ENCODE results near the gene RNU5D-1.

The RNU5D-1 gene

DNA sequence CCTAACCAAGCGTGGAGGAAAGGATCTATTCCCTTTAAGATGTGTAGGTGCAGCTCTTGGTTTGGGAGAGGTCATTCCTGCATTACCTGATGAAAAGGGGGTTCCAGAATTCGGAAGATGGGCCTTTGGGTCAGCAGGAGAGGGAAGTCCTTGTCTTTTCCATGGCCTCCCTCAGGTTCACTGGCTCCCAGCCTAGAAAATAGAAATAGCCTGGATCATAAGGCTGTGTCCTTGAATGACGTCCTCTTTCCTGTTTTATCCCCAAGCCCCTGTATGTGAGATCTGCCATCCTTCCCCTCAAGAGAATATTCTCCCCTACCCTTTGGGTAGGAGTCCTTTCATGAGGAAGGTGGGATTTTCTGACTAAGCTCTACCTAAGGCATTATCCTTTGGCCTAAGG lies 29.9 kb upstream of the RNU5D-1 start:
- Histone ChIP-seq H3K4me2 (no peak overlapping the region), H2AFZ (ENCODE audit: low read depth) (no peak overlapping the region), H3K27ac (no peak overlapping the region), H3K79me2 (ENCODE audit: insufficient read depth, low read depth) (no peaks in the 10 kb centered on the region), H3K4me3 (IDR thresholded peaks at IDR 0.05; ENCODE audit: insufficient read depth, low read depth, low read length) (no peak overlapping the region), H3K4me1 (ENCODE audit: low read depth, poor library complexity, severe bottlenecking) (peaks cover 14% of the 10 kb centered on the region), H3K9ac (no peak overlapping the region), H3K36me3 (ENCODE audit: insufficient read depth) (peaks cover 8% of the 10 kb centered on the region; the same call in 1 of the 2 replicates), H4K20me1 (ENCODE audit: insufficient read depth) (no peaks in the 10 kb centered on the region), H3K27me3 (ENCODE audit: insufficient read depth, low read depth) (no peaks in the 10 kb centered on the region)
- TF ChIP-seq, protein P1, sequence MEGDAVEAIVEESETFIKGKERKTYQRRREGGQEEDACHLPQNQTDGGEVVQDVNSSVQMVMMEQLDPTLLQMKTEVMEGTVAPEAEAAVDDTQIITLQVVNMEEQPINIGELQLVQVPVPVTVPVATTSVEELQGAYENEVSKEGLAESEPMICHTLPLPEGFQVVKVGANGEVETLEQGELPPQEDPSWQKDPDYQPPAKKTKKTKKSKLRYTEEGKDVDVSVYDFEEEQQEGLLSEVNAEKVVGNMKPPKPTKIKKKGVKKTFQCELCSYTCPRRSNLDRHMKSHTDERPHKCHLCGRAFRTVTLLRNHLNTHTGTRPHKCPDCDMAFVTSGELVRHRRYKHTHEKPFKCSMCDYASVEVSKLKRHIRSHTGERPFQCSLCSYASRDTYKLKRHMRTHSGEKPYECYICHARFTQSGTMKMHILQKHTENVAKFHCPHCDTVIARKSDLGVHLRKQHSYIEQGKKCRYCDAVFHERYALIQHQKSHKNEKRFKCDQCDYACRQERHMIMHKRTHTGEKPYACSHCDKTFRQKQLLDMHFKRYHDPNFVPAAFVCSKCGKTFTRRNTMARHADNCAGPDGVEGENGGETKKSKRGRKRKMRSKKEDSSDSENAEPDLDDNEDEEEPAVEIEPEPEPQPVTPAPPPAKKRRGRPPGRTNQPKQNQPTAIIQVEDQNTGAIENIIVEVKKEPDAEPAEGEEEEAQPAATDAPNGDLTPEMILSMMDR (conservative IDR thresholded peaks at IDR 0.05; ENCODE audit: low read depth, low read length), result no peak

DNA sequence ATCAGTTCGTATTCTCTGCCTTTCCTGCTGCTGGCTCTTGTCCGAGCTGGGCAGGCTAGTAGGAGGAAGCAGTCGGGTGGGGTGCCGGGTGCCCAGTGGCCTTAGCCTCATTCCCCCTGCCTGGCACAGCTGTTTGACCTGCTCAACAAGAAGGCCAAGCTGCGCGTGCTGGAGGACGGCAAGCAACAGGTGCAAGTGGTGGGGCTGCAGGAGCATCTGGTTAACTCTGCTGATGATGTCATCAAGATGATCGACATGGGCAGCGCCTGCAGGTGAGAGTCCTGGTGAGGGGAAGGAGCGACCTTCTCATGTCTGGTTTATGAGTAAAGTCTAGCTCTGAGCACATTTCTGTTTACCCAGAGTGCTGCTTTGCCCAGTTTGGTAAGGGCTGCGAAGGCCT lies 28.1 kb upstream of the RNU5D-1 start:
- peaks cover 14% of the 10 kb centered on the region for H3K4me1 ChIP-seq (ENCODE audit: low read depth, poor library complexity, severe bottlenecking)
- H4K20me1 ChIP-seq (ENCODE audit: insufficient read depth), result no peaks in the 10 kb centered on the region
- no peaks in the 10 kb centered on the region for H3K79me2 ChIP-seq (ENCODE audit: insufficient read depth, low read depth)
- peaks cover 11% of the 10 kb centered on the region; the same call in 1 of the 2 replicates for H3K36me3 ChIP-seq (ENCODE audit: insufficient read depth)
- no peak overlapping the region for H3K9ac ChIP-seq
- TF ChIP-seq, protein P1 (conservative IDR thresholded peaks at IDR 0.05; ENCODE audit: low read depth, low read length), result no peak
- no peaks in the 10 kb centered on the region for H3K27me3 ChIP-seq (ENCODE audit: insufficient read depth, low read depth)
- no peak overlapping the region for H3K4me2 ChIP-seq
- H3K4me3 ChIP-seq (IDR thresholded peaks at IDR 0.05; ENCODE audit: insufficient read depth, low read depth, low read length), result no peak overlapping the region
- no peak overlapping the region for H3K27ac ChIP-seq
- no peak overlapping the region for H2AFZ ChIP-seq (ENCODE audit: low read depth)

DNA sequence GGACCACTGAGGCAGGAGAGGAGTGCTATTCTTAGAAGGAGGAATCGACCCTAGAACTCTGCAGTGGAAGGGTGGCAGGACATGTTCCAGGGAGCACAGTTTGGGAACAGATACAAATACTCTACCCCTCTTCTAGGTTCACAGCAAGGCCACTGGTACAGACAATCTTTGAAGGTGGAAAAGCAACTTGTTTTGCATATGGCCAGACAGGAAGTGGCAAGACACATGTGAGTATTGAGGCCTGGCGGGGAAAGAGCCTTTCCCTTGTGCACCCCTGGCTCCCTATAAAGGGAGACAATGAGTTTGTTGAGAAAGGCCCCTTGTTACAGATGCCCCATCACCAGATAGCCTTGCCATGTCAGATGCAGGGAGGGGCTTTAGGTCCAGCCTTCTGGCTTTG lies 26.4 kb upstream of the RNU5D-1 start:
- no peak overlapping the region for H3K9ac ChIP-seq
- H3K27me3 ChIP-seq (ENCODE audit: insufficient read depth, low read depth), result no peaks in the 10 kb centered on the region
- TF ChIP-seq, protein P1 (conservative IDR thresholded peaks at IDR 0.05; ENCODE audit: low read depth, low read length), result no peak
- H3K4me2 ChIP-seq, result no peak overlapping the region
- H3K27ac ChIP-seq, result no peak overlapping the region; the same call in 1 of the 2 replicates
- H3K79me2 ChIP-seq (ENCODE audit: insufficient read depth, low read depth), result no peaks in the 10 kb centered on the region
- H2AFZ ChIP-seq (ENCODE audit: low read depth), result no peak overlapping the region
- no peak overlapping the region for H3K4me3 ChIP-seq (IDR thresholded peaks at IDR 0.05; ENCODE audit: insufficient read depth, low read depth, low read length)
- peaks cover 11% of the 10 kb centered on the region; the same call in 1 of the 2 replicates for H3K36me3 ChIP-seq (ENCODE audit: insufficient read depth)
- H4K20me1 ChIP-seq (ENCODE audit: insufficient read depth), result no peaks in the 10 kb centered on the region
- H3K4me1 ChIP-seq (ENCODE audit: low read depth, poor library complexity, severe bottlenecking), result peaks cover 18% of the 10 kb centered on the region

DNA sequence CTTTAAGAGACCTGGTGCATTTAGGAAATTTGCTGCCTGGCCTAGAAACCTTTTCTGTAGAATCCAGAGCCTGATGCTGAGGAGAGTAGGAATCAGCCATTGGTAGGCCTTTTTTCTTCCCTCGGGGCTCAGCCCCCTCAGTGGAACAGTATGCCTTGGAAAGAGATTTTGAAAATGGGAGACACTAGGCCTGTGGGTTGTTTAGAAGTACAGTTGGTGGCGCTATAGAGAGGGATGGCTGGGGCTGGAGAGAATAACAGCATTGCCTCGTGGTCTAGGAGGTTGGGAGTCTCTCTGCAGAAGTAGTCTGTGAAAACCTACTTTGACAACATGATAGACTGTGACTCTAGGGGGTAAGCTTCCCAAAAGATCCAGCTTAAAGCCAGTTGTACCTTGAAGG lies 16.9 kb upstream of the RNU5D-1 start:
- H3K4me2 ChIP-seq, result no peak overlapping the region
- H3K4me3 ChIP-seq (IDR thresholded peaks at IDR 0.05; ENCODE audit: insufficient read depth, low read depth, low read length), result no peak overlapping the region
- H3K27ac ChIP-seq, result no peak overlapping the region
- no peaks in the 10 kb centered on the region for H3K27me3 ChIP-seq (ENCODE audit: insufficient read depth, low read depth)
- H3K9ac ChIP-seq, result no peak overlapping the region
- H3K79me2 ChIP-seq (ENCODE audit: insufficient read depth, low read depth), result peaks cover 42% of the 10 kb centered on the region
- H4K20me1 ChIP-seq (ENCODE audit: insufficient read depth), result no peaks in the 10 kb centered on the region
- H2AFZ ChIP-seq (ENCODE audit: low read depth), result no peak overlapping the region
- TF ChIP-seq, protein P1 (conservative IDR thresholded peaks at IDR 0.05; ENCODE audit: low read depth, low read length), result 0 out of 2 replicates have a peak, but pooled peaks have one; percentile 8
- peaks cover 25% of the 10 kb centered on the region for H3K4me1 ChIP-seq (ENCODE audit: low read depth, poor library complexity, severe bottlenecking)
- H3K36me3 ChIP-seq (ENCODE audit: insufficient read depth), result no peaks in the 10 kb centered on the region; the same call in 1 of the 2 replicates
